NCI-H2196 treated with DMSO at 0.1 percent for 48 hours (cell line): Measurements from ENCODE around the gene TAC3.

Experiments
- DNase-seq: peaks from one replicate; lab custom pipeline; 2025; ENCODE audit not compliant: unreplicated experiment; lab: John Stamatoyannopoulos, UW

The TAC3 gene

DNA sequence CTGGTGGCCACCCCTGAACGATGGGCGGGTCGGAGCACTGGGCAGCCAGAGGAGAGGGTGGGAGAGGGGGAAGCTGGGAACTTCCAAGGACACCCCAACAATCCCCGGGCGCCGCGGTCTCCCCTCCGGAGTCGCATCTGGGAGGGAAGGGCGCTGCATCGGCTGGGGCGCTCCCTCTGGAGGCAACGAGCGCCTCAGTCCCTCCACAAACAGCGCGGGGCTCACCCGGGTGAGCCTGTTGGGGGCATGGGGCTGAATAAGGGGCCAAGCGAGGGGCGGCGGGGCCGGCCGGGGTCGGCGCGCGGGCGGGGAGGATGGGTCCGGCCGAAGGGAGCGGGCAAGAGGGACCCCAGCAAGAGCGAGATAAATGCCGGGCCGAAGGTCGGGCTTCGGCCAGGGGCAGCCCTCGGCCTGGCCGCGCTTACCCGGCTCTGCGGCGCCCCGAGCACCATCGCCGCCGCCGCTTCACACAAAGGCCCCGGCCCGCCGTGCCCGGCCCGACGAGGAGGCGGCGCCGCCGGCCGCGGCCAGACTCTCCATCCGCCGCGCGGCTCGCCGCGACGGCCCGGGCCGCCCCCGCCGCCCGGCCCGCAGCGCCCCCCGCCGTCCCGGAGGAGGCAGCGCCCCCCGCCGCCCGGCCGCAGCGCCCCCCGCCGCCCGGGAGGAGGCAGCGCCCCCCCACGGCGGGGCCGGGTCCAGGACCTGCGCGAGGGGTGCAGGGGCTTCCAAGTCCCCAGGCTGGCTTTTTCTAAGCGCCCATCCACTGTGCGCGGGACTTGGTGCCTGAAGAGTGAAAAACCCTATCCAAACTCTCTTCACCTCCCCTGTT, 10.1 kb downstream of the TAC3 start, which contains the start of gene ZBTB39:
Gene ZBTB39 (minus strand): TSS at position 567 of the 829 bp plus-strand sequence. CDS start 1,629 bp downstream, outside the sequence.
- DNase-seq: peak; percentile 22

DNA sequence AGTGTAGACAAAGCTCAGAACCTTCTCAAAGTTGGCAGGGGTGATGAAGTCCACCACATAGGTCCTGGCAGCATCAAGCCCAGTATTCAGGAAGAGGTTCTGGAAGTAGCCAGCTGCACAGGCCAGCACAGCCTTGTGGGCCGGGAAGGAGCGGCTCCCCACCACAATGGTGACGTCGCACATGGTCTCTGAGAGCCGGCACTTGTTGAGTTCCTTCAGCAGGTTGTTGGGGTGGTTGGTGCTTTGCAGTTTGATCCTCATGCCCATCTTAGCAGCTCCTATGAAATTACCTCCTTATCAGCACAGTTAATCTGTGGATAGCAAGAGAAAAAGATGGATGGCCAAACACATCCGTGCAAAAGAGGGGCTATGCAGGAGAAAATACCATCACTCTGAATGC, 11.7 kb downstream of the TAC3 start:
- DNase-seq: no peak

DNA sequence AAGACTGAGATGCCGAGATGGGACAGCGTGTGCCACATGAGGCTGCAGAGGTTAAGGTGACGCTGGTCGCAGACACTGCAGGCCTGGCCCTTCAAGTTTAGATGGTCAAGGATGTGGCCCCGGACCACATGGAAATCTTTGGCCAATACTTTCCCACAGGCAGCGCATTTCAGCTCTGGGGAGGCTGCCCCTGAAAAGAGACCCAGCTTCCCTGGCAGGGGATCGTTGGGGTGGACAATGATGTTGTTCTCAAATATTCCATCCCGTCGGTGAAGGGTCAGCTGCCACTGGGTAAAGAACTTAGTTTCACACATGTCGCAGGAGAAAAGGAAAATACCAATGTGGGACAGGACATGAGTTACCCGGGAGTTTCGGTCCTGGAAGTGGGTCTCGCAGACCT, 12.9 kb downstream of the TAC3 start:
- DNase-seq: no peak

DNA sequence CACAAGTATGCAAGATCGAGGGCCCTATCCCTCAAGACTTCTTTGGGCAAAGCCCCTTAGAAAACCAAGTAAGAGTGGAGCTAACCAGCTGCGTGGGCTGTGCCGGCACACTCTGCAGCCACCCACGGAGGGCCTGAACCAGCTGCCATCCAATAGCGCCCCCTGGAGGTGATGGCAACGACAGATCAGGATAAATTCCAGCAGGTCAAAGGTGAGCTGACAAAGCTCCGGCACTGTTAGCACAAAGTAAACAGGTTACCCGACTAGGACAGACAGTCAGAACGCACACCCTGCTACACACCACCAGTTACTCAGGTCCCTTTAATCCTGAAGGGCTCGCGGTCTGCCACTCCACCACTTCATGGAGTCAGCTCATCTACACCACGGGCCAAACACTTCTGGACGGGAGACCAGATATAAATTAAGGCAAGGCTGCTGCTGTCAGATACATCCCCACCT, 14.9 kb downstream of the TAC3 start:
- peak; percentile 68 for DNase-seq

DNA sequence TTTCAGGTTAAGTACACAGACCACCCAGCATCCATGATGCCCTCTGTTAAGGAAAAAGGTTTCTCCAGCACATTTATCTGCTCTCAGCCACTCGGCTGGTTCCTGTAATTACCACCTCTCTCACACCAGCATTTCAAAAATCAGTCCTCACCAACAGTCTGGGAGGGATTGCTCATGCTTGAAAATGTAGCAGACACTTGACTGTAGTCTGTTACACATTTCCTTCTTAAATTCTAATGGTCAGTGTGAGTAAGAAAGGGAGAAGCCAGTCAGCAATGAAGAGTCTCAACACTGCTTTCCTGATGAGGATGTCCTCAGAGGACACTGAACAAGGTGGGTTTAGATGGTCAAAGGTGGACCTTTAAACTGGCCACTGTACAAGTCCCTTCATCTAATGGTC, 15.9 kb downstream of the TAC3 start:
- DNase-seq: no peak

DNA sequence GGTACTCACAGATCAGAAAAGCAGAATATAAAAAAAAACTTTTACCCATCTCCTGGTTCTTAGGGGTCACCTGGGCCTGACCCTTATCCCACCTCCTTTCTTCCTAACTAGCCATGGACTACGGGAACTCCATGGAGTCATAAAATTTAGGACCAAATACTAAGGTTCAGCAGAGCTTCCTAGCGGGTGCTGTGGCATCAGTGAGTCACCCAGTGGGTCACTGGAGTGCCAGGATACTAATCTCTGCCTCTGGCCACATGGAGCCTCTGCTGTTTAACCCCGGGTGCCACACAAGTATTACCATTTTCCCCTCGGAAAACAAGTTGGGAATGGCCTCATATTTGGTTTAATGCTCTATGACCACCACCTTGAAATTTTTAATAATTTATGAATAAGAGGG, 16.9 kb downstream of the TAC3 start:
- no peak for DNase-seq

DNA sequence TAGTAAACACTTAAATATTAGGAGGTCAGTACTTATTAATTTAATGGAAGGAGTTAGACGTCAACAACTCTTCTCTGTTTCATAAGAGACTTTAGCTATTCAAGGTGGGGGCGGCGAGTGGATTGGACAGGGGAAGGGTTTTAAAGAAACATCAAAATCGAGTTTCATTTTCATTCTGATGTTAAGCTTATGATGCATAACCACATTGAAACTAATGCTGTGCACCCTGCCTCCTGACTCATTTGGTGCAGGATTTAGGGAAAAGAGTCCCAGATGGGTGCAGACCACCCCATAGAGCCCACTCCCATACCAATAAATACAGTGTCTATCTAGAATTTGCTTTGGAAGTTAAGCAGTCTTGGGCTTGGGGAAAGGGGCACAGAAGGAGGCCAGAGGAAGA, 17.3 kb downstream of the TAC3 start:
- no peak for DNase-seq

DNA sequence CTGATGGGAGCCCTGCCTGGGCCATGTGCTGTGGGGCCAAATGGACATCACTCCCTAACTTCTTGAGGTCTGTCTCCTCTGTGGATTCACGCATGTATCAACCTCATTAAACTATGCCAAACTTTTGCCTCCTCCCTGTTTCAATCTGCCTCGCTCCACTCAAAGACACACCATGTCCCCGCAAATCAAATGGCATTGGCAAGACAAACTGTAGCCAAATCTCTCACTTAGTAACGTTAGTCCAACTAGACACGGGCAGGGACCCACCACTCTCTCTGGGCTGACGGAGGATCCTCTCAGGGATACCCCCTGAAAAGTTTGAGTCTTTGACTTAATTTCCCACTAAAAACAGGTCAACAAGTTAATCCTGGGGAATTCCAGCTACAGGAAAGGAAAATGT, 18.0 kb downstream of the TAC3 start:
- DNase-seq: no peak

DNA sequence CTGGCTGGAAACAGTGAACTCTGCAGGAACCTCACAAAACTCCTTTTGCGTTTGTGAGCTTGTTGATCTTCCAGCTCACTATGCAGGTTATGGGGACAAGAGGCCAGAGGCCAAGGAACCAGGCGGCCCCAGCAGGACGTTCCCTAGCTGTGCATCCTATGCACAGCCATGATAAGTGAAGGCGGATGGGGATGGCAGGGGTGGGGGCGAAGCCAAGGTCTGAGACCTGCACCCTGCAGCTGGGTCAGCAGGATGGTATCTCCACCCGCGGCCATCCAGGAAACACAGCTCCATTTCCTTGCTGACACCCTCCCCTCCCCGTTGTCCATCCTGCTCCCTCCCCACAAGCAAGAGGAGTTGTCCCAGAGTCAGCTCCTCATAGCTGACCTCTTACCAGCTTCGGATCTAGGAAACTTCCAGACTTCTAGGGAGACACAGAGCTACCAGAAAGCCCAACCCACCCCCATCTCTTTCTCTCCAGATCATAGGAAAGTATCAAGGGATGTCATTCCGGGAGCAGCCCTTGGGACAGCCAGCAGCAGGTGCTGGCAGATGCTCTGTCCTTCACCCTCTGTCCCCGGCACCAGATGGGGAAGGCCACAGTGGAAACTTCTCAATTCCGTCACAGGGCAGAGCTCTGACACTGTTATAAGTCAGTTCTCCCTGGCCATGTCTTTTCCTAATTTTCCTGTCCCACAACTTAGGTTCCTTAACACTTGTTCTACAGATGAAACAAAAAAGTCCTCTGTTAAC, 19.4 kb downstream of the TAC3 start:
- DNase-seq: no peak

DNA sequence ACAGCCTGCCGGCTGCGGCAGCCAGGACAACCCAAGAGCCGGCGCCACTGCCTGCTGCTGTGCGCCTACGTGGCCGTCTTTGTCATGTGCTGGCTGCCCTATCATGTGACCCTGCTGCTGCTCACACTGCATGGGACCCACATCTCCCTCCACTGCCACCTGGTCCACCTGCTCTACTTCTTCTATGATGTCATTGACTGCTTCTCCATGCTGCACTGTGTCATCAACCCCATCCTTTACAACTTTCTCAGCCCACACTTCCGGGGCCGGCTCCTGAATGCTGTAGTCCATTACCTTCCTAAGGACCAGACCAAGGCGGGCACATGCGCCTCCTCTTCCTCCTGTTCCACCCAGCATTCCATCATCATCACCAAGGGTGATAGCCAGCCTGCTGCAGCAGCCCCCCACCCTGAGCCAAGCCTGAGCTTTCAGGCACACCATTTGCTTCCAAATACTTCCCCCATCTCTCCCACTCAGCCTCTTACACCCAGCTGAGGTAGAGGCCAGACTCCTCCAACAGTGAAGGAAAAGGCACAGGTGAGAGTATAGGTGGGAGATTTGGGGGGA, 20.3 kb downstream of the TAC3 start:
- no peak for DNase-seq

DNA sequence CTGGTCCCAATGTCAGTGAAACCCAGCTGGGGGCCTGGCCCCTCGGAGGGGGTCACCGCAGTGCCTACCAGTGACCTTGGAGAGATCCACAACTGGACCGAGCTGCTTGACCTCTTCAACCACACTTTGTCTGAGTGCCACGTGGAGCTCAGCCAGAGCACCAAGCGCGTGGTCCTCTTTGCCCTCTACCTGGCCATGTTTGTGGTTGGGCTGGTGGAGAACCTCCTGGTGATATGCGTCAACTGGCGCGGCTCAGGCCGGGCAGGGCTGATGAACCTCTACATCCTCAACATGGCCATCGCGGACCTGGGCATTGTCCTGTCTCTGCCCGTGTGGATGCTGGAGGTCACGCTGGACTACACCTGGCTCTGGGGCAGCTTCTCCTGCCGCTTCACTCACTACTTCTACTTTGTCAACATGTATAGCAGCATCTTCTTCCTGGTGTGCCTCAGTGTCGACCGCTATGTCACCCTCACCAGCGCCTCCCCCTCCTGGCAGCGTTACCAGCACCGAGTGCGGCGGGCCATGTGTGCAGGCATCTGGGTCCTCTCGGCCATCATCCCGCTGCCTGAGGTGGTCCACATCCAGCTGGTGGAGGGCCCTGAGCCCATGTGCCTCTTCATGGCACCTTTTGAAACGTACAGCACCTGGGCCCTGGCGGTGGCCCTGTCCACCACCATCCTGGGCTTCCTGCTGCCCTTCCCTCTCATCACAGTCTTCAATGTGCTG, 21.0 kb downstream of the TAC3 start:
- DNase-seq: no peak

DNA sequence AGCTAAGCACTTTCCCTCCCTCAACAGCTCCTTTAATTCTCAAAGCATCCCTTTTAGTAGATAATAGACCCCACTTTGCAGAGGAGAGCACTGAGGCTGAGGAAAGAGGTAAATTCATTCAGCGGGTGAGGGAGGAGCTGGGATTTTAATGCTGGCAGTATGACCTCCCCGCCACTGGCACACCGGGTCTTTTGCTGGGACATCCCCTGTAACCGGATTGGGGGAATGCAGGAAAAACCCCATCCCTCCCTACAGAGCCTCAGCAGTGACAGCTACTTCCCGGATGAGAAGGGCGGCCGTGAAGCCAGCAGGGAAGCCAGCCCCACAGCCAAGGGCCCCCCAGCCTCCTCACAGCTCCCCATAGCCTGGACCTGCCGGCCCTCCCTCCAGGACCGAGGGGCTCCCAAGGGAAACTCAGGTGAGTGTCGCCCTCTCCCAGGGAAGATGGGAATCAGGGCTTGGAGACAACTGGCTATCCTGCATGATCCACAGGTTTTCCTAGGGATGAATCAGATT, 22.0 kb downstream of the TAC3 start:
- no peak for DNase-seq

DNA sequence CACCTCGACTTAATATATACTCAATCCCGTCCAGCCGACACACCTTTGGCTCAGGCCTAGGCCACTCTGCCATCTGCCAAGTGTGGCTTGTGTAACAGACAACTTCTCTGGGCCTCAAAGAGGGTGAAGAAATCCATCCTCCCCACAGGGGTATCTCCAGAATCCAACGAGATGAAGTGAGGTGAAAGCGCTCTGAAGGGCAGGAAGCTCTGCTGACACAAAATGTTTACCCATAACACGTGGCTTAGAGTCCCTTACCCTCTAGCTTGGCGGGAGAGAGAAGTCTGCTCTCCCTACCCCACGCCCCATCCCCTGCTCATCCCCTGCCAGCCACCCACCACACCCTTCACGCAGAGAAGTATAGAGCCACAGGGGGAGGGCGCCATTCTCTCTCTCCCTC, 23.0 kb downstream of the TAC3 start:
- no peak for DNase-seq

DNA sequence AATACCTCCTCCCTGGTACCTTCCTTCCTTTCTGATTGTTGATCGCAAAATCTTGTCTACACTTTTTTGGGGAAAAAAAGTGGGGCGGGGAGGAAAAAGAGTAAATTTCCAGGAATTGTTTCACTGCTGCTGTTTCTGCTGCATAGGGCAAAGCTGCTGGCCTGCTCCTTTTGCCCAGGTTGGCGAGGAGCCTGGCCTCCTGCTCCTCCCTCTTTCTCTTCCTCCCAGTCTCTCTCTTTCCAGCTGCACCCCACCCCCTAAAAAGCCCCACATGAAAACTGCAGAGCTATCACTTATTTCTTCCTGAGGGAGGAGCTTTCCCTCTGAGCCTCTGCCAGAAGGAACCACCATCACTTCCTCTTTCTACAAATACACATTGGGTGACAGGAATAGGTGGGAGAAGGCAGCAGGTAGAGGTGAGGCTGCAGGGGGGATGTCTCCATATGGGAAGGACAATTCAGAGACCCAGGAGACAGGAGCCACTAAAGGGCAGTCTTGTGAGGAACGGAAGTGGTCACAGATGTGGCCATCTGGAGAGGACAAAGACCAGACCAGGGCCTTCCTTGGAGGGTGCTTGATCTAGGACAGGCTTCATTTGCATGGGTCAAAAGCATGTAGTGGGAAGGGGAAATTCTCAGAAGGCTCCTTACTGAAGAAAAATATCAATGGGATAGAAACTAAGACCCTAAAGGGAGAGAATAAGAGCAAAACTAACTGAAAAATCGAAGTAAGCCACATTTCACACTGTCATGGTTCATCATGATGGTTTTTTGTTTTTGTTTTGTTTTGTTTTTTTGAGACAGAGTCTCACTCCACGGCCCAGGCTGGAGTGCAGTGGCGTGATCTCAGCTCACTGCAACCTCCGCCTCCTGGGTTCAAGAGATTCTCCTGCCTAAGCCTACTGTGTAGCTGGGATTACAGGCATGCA, 24.7 kb downstream of the TAC3 start:
- DNase-seq: peak; percentile 8

DNA sequence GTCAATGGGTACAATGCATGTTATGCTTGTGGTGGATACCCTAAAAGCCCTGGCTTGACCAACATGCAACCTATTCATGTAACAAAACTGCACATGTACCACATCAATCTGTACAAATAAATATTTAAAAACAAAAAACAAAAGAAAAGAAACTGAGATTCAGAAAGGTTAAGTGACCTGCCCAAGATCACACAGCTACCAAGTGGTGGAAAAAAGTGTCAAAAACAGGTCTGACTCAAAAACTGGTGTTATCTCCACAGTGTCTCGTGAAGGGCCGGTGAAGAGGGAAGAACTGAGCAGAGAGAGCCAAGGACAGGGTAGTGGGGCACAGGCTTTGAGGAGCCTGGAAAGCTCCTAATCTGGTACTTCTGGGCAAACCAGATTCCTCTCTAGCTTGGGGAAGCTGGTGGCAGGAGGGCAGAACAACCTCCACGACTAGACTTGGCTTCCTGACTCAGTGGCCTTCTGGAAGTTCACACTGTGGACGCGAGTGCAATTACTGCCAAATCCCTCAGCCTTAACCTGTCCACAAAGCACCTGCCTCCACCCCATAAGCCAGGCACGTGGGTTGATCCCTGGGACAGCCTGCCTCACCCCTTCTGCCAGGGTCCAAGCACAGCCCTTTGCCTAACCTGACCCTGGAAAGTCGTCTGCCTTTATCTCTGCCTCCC, 25.5 kb downstream of the TAC3 start:
- no peak for DNase-seq

DNA sequence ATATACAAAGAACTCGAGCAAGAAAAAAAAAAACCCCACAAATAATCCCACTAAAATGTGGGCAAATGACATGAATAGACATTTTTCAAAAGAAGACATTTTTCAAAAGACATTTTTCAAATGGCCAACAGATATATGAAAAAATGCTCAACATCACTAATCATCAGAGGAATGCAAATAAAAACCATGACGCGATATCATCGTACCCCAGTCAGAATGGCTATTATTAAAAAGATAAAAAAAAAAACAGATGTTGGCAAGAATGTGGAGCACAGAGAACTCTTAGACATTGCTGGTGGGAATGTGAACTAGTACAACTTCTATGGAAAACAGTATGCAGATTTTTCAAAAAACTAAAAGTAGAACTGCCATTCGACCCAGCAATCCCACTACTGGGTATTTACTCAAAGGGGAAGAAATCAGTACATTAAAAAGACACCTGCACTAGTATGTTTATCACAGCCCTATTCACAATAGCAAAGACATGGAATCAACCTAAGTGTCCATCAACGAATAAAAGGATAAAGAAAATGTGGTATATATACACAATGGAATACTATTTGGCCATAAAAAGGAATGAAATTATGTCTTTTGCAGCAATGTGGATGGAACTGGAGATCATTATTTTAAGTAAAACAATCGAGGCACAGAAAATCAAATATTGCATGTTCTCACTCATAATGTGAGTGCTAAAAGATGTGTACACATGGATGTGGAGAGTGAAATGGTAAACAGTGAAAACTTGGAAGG, 26.3 kb downstream of the TAC3 start:
- no peak for DNase-seq

DNA sequence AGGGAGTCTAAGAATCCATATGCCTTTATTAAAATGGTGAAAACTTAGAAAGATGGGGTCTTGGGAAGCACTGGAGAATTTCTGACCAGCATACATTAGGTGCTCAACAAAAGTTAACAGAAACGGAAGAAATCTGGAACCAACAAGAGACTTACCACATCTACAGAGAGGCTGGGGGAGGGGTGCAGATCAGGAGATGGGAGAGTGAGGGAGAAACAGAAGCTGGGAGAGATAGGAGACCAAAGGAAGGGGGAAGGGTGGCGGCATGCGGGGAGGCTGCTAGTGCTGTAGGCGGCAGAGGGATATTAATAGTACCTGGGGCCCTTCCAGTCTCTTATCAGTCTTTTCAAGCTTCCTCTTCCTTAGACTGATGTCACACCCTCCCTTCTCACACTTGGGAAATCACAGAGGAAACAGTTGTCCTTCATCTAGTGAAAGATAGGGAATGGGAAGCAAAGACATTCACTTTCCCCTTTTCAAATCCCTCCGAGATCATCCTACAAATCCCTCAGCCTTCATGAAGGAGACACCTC, 28.1 kb downstream of the TAC3 start:
- no peak for DNase-seq

DNA sequence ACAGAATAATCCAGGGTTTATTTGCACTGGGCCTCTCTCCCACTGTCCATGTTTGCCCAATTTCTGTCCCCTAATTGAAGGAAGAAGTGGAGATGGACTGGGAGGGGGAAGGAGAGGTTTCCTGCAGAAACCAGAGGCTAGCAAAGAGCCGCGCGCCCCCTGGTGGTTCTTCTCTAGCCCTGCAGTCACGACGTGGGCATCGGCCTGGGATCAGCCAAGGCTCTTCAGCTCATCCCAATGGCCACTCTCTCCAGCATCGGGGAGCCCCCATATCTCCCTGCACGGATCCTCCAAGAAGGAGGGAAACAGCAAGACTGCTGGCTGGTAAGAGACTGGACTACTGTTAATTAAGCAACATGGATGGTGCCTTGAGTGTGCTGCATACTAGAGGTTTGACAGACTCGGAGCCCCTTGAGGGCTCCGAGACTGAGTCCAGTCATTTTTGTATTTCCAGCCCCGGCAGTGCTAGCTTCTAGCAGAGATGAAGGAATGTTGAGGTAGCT, 28.7 kb downstream of the TAC3 start:
- peak; percentile 84 for DNase-seq
